ENCODE data around the gene SCYGR2. TPM values are rescaled to one million over a fixed set of nuclear protein-coding genes. Genes with fewer than 3 reads are reported as not detected.

SCYGR2 gene
- total and polyA plus RNA-seq, 8 donors: not detected

GRCh38 chr2:227627769-227628168, 29.1 kb downstream of the SCYGR2 start:
- no peaks in the 10 kb centered on the region for H3K9me3 ChIP-seq
- intact Hi-C loops (cut with DNase I): no loop called here
- no peak overlapping the region for H3K4me3 ChIP-seq
- H3K27me3 ChIP-seq: no peaks in the 10 kb centered on the region
- no peaks in the 10 kb centered on the region for H3K4me1 ChIP-seq
- H3K36me3 ChIP-seq: no peaks in the 10 kb centered on the region
- FAIRE-seq (no peak), DNase-seq (no peak), ATAC-seq (no peak)
- 74 to 85% methylated on average over 3 of the region's 3 CpGs for WGBS, 2 donors
- no peak for TF ChIP-seq CTCF (IDR thresholded peaks at IDR 0.05)
- no peak overlapping the region for H3K27ac ChIP-seq

- intact Hi-C loops (cut with DNase I): no loop called here
- H3K9me3 ChIP-seq: no peaks in the 10 kb centered on the region
- TF ChIP-seq CTCF (IDR thresholded peaks at IDR 0.05): no peak
- H3K27me3 ChIP-seq: no peaks in the 10 kb centered on the region
- ATAC-seq (no peak), FAIRE-seq (no peak), DNase-seq (no peak)
- no peak overlapping the region for H3K4me3 ChIP-seq
- H3K36me3 ChIP-seq: no peaks in the 10 kb centered on the region
- H3K27ac ChIP-seq: no peak overlapping the region
- WGBS, 2 donors: 54 to 65% methylated on average over 7 of the region's 7 CpGs
- H3K4me1 ChIP-seq: no peaks in the 10 kb centered on the region
Measured at GRCh38 chr2:227629435-227629834, 30.7 kb downstream of the SCYGR2 start.

GRCh38 chr2:227630322-227630721, 31.6 kb downstream of the SCYGR2 start:
- Histone ChIP-seq H3K4me3 (no peak overlapping the region), H3K9me3 (no peaks in the 10 kb centered on the region), H3K27me3 (no peaks in the 10 kb centered on the region), H3K36me3 (no peaks in the 10 kb centered on the region), H3K27ac (no peak overlapping the region), H3K4me1 (no peaks in the 10 kb centered on the region)
- WGBS, 2 donors: 71 to 77% methylated on average over 3 of the region's 3 CpGs
- no peak for ATAC-seq
- no peak for DNase-seq
- no peak for TF ChIP-seq CTCF (IDR thresholded peaks at IDR 0.05)
- FAIRE-seq: no peak
- intact Hi-C loops (cut with DNase I): no loop called here

- ATAC-seq (no peak), FAIRE-seq (no peak), DNase-seq (no peak)
- Histone ChIP-seq H3K4me3 (no peak overlapping the region), H3K27ac (no peak overlapping the region), H3K36me3 (no peaks in the 10 kb centered on the region), H3K4me1 (no peaks in the 10 kb centered on the region), H3K9me3 (no peaks in the 10 kb centered on the region), H3K27me3 (no peaks in the 10 kb centered on the region)
- 74 to 80% methylated on average over 6 of the region's 6 CpGs for WGBS, 2 donors
- TF ChIP-seq CTCF (IDR thresholded peaks at IDR 0.05): no peak
- intact Hi-C loops (cut with DNase I): no loop called here
Measured at GRCh38 chr2:227632827-227633226, 34.1 kb downstream of the SCYGR2 start.

GRCh38 chr2:227634201-227634600, 35.5 kb downstream of the SCYGR2 start:
- ATAC-seq (no peak), FAIRE-seq (no peak), DNase-seq (no peak)
- Histone ChIP-seq H3K27ac (no peak overlapping the region), H3K27me3 (no peaks in the 10 kb centered on the region), H3K9me3 (no peaks in the 10 kb centered on the region), H3K4me1 (no peaks in the 10 kb centered on the region), H3K36me3 (no peaks in the 10 kb centered on the region), H3K4me3 (no peak overlapping the region)
- TF ChIP-seq CTCF (IDR thresholded peaks at IDR 0.05): no peak
- intact Hi-C loops (cut with DNase I): no loop called here
- WGBS, 2 donors: 52 to 58% methylated on average over 3 of the region's 3 CpGs
